ENCODE data around the gene RAD51B. TPM values are rescaled to one million over a fixed set of nuclear protein-coding genes. Genes with fewer than 3 reads are reported as not detected.

The RAD51B gene
- total and polyA plus RNA-seq, 9 of the 15 experiments (the other 6 are each of a cell fraction or from before 2014, with no cell fraction given) = 8.5 to 17.3 (median 11.3) TPM

GRCh38 chr14:68250927-68251768 lies 431.6 kb downstream of the RAD51B start:
- 54% methylated on average over 4 of the region's 4 CpGs for WGBS (ENCODE audit: insufficient coverage, low coverage, missing lambda C conversion rate)
- no peak for ATAC-seq
- H3K9me3 ChIP-seq (replicated peaks; ENCODE audit: control insufficient read depth, insufficient read depth, low read depth, low read length) = no peaks in the 10 kb centered on the region
- H4K20me1 ChIP-seq (replicated peaks; ENCODE audit: control insufficient read depth, insufficient read depth, low read length) = no peaks in the 10 kb centered on the region
- intact Hi-C loops (cut with micrococcal nuclease) (no loop called here), in situ Hi-C loops (cut with MboI) (no loop called here)
- H3K27ac ChIP-seq (ENCODE audit: extremely low read depth, low read depth, low read length) = no peak overlapping the region
- H3K27me3 ChIP-seq (ENCODE audit: control insufficient read depth in 2 of 2, insufficient read depth in 2 of 2, low read length in 2 of 2) = no peaks in the 10 kb centered on the region
- DNase-seq (ENCODE audit: extremely low read depth in 1 of 4, low spot score in 3 of 4) = no peak
- no TSS peak for BruUV-seq (replicated peaks)
- H3K79me2 ChIP-seq (ENCODE audit: control insufficient read depth, insufficient read depth, low read length) = no peaks in the 10 kb centered on the region
- no peaks in the 10 kb centered on the region for H3K36me3 ChIP-seq (ENCODE audit: control insufficient read depth, insufficient read depth, low read length)
- peak overlapping the region; percentile 21; the same call in 1 of the 2 replicates for H2AFZ ChIP-seq (ENCODE audit: low read depth, low read length)
- TF ChIP-seq RAD21 (CRISPR knock-in tag; conservative IDR thresholded peaks at IDR 0.05 in 1 of 2, IDR thresholded peaks at IDR 0.05 in 1 of 2) (peak in 1 of 2 experiments; percentile 36; a peak in 1 of 4 replicates), PHB (CRISPR knock-in tag; IDR thresholded peaks at IDR 0.05) (no peak), RBM15 (IDR thresholded peaks at IDR 0.05; ENCODE audit: insufficient read depth, low read length) (no peak)
- TF ChIP-seq, protein P1, sequence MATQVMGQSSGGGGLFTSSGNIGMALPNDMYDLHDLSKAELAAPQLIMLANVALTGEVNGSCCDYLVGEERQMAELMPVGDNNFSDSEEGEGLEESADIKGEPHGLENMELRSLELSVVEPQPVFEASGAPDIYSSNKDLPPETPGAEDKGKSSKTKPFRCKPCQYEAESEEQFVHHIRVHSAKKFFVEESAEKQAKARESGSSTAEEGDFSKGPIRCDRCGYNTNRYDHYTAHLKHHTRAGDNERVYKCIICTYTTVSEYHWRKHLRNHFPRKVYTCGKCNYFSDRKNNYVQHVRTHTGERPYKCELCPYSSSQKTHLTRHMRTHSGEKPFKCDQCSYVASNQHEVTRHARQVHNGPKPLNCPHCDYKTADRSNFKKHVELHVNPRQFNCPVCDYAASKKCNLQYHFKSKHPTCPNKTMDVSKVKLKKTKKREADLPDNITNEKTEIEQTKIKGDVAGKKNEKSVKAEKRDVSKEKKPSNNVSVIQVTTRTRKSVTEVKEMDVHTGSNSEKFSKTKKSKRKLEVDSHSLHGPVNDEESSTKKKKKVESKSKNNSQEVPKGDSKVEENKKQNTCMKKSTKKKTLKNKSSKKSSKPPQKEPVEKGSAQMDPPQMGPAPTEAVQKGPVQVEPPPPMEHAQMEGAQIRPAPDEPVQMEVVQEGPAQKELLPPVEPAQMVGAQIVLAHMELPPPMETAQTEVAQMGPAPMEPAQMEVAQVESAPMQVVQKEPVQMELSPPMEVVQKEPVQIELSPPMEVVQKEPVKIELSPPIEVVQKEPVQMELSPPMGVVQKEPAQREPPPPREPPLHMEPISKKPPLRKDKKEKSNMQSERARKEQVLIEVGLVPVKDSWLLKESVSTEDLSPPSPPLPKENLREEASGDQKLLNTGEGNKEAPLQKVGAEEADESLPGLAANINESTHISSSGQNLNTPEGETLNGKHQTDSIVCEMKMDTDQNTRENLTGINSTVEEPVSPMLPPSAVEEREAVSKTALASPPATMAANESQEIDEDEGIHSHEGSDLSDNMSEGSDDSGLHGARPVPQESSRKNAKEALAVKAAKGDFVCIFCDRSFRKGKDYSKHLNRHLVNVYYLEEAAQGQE (IDR thresholded peaks at IDR 0.05; ENCODE audit: borderline replicate concordance) = peak; percentile 24; the same call in 1 of the 2 replicates
- TF ChIP-seq, protein P1 (CRISPR knock-in tag; IDR thresholded peaks at IDR 0.05; ENCODE audit: low read depth) = no peak
- ChIA-PET CTCF (ENCODE audit: low intra/inter-chr PET ratio) (no interaction called here), POLR2A (interaction anchor here (0.9 kb wide), 1 partner anchor 10 kb away, joined by 3 read pairs; no protein-coding TSS in a partner anchor)
- no peak overlapping the region; the same call in 1 of the 2 replicates for H3K4me2 ChIP-seq (ENCODE audit: insufficient read depth, low read length)
- H3K9me1 ChIP-seq (ENCODE audit: control insufficient read depth, insufficient read depth, low read length) = no peaks in the 10 kb centered on the region
- peaks cover 0 to 20% of the 10 kb centered on the region in 2 experiments; a peak in 2 of 5 replicates for H3K4me1 ChIP-seq (replicated peaks in 1 of 2; ENCODE audit: control insufficient read depth in 2 of 2, insufficient read depth in 2 of 2, low read length in 2 of 2)
- no peak overlapping the region for H3K4me3 ChIP-seq
- FAIRE-seq = no peak
- H3K9ac ChIP-seq (ENCODE audit: insufficient read depth in 1 of 2, low read depth in 2 of 2, low read length in 2 of 2) = no peak overlapping the region

Measured in K562 (cell line).